GM19240 (cell line): Measurements from ENCODE around the gene TINAGL1.

Experiments used
- DNase-seq: peaks from one replicate; pipeline ENCODE4 v3.0.0; 2011; ENCODE audit warnings: low spot score; ENCODE audit not compliant: insufficient read length

The TINAGL1 gene

GRCh38 chr1:31576201-31576669 is at the start of gene TINAGL1:
Gene TINAGL1 (plus strand): TSS chr1:31576515. CDS start chr1:31577149, 634 bp downstream.
- no peak for DNase-seq

GRCh38 chr1:31529999-31530684 is 46.2 kb upstream of the TINAGL1 start:
- DNase-seq: no peak

DNA sequence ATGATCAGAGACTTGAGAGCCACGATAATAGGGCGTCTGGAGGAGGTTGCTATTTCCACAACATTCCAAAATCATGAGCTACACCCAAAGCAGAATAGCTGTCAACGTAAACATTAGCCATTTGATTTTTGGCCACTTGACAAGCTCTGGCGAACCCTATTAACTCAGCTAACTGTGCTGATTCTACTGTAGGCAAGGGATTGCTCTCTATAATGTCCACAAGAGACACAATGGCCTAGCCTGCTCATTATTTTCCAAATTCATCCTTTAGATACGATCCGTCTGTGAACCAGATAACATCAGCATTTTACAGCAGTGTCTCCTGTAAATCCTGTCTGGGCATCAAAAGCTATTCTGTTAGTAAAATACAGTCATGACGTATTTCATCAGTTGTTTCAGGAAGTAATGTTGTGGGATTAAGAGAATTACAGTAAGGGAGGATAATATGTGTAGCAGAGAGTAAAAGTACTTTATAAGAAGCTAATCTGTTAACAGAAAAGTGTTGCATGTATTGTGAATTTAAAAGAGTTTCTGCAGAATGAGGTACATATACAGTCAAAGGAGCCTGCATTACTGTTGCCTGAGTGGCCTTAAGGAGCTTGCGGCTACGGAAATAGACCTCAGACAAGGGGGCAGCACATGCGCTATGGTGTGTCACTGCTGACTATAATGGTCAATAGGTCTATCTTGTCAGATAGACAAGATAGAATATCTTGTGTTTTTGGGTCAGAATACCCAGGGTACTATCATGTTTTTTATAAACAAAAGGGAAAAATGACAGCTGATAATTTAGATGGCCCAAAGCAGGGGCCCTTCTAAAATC is 44.9 kb upstream of the TINAGL1 start:
- DNase-seq: no peak

- no peak for DNase-seq
Measured at GRCh38 chr1:31532173-31532572, 44.1 kb upstream of the TINAGL1 start.

DNA sequence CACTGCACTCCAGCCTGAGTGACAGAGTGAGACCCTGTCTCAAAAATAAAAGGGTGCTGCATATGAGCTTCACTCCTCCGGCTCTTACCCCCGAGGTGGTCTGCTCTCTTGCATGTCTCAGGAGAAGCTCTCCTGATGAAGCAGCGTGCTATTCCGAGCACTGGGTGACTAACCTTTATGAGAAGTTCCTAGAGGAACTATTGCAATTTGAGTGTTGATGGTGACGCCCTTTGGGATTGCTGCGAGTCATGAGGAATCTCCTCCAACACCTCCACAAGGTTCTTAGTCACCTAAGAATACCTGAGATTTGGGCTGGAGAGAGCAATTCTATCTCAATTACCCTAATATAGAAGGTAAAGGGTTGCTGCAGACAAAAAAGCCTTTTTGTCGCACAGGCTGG is 40.8 kb upstream of the TINAGL1 start:
- no peak for DNase-seq

GRCh38 chr1:31539329-31539728 is 37.0 kb upstream of the TINAGL1 start:
- no peak for DNase-seq

DNA sequence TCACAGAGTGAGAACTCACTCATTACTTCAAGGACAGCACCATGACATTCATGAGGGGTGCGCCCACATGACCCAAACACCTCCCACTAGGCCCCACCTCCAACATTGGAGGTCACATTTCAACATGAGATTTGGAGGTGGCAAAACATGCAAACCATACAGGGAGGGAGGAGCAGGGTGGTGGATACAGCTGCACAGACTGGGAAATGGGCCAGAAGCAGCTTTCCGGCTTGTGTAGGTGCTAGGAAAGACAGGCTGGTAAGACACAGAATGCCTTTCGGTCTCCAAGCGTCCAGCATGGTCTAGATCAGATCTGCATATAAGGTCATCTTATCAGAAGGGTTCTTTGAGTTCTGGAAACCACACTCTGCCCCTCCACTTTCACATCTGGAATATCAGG is 35.1 kb upstream of the TINAGL1 start:
- no peak for DNase-seq

DNA sequence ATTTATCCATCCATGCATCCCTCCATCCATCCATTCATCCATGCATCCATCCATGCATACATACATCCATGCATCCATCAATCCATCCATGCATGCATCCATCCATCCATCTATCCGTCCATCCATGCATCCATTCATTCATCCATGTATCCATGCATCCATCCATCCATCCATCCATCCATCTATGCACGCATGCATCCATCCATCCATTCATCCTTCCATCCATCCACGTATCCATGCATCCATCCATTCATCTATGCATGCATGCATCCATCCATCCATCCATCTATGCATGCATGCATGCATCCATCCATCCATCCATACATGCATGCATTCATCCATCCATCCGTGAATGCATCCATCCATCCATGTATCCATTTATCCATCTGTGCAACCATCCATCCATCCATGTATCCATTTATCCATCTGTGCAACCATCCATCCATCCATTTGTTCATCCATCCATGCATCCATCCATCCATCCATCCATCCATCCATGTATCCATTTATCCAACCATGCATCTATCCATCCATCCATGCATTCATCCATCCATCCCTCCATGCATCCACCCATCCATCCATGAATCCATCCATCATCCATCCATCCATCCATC is 30.3 kb upstream of the TINAGL1 start:
- DNase-seq: no peak

DNA sequence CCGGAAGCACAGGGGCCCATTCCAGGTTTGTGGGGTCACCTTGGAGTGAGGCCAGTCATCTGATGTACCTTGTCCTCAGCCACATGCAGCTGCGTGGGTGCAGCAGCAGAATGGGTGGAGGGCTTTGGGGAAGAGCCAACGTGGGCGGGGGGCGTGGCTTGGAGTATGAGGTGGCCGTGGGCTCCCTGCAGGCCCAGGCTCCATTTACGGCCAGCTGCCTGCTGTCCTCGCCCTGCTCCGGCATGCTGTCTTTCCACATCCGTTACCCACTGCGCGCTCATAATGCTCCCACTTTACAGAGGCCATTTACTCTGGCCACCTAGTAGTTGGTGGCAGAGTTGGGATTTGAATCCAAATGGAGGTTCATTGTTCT is 27.8 kb upstream of the TINAGL1 start:
- no peak for DNase-seq

GRCh38 chr1:31548907-31549808 is 27.2 kb upstream of the TINAGL1 start:
- DNase-seq: peak; percentile 68

- no peak for DNase-seq
Measured at GRCh38 chr1:31549809-31550620, 26.3 kb upstream of the TINAGL1 start.

DNA sequence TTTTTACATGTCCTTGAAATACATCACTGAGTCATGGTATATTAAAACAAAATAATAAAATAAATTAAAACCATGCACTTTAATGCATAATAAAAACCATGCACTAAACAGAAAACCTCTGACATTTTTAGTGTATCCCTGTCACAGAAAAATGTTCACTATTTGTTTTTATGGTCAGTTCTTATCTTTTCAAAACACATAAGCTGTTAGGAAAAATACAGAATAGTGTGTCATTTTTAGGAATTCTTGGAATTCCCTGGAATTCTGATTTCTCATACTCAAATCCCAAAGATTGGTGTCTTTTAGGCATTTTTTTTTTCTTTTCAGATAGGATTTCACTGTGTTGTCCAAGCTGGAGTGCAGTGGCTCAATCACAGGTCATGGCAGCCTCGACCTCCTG is 25.1 kb upstream of the TINAGL1 start:
- no peak for DNase-seq

DNA sequence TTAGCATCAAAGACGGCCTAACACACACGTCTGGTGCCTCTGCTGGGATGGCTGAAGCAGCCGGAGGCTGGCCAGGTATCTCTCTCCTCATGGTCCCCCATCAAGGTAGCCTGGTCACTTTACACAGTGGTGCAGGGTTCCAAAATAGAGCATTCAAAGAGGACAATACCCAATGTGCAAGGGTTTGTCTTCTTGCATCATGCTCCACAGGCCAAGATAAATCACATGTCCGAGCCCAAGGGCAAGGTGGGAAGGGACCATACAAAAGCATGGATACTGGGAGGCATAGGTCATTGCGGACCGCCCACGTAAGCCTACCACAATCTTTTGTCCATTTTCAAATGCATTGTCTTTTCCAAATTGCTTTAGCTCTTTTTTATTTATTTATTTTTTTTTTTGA is 23.8 kb upstream of the TINAGL1 start:
- no peak for DNase-seq

GRCh38 chr1:31556481-31557006 is 19.8 kb upstream of the TINAGL1 start:
- no peak for DNase-seq

- DNase-seq: no peak
Measured at GRCh38 chr1:31559715-31560114, 16.6 kb upstream of the TINAGL1 start.

GRCh38 chr1:31560394-31560793 is 15.9 kb upstream of the TINAGL1 start:
- DNase-seq: no peak

DNA sequence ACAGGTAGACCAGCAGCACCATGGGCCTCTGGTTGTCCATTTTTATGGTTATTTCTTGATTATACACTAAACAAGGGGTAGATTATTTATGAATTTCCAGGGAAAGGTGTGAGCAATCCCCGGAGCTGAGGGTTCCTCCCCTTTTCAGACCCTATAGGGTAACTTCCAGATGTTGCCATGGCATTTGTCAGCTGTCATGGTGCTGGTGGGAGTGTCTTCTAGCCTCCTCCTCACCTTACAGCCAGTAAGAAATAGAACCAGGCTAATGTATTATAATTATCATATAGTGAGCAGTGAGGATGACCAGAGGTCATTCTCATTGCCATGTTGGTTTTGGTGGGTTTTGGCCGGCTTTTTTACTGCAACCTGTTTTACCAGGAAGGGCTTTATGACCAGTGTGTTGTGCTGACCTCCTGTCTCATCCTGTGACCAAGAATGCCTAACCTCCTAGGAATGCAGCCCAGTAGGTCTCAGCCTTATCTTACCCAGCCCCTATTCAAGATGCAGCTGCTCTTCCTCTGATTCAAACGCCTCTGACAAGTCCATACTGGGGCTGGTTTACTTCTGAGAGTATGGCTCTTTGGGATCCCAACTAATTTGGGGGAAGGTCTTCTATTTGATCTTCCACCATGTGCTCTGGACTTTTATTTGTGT is 13.5 kb upstream of the TINAGL1 start:
- DNase-seq: no peak

GRCh38 chr1:31564606-31564989 is 11.7 kb upstream of the TINAGL1 start:
- no peak for DNase-seq

DNA sequence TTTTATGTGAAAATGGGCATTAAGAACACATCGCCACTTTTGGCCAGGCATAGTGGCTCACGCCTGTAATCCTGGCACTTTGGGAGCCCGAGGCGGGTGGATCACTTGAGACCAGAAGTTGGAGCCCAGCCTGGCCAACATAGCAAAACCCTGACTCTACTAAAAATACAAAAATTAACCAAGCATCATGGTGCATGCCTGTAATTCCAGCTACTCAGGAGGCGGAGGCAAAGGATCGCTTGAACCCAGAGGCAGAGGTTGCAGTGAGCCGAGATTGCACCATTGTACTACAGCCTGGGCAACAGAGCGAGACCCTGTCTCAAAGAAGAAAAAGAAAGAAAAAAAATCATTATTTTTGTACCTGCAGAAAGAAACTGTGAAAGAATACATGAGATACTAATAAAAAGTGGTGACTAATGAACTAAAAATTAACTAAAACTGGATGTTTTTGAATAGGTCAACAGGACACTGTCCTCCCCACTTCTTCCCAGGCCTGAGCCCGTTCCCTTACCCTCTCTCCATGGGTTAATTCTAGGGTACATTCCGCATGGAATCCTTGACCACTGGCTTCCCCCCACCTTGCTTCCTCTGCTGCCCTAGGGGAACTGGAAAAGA is 8.3 kb upstream of the TINAGL1 start:
- DNase-seq: no peak
